Upper lobe of left lung (tissue), 4 donors: ENCODE data around the gene CERK.

Experiments
- EP300 ChIP-seq, 4 donors: sonication (generic); formaldehyde crosslinking; IDR thresholded peaks; one replicate each; pipeline ENCODE4 v1.5.1; 2017; ENCODE audit warnings: antibody characterized with exemption in 4 of 4, control low read depth in 2 of 4
- POLR2A ChIP-seq, 4 donors: fragments of 450-650 bp; IDR thresholded peaks; one replicate each; pipeline ENCODE4 v1.5.1; 2016 to 2017; ENCODE audit warnings: antibody characterized with exemption in 4 of 4, mild to moderate bottlenecking in 2 of 4
- POLR2AphosphoS5 ChIP-seq, 2 donors: sonication (generic); formaldehyde crosslinking; IDR thresholded peaks; one replicate each; pipeline ENCODE4 v1.5.1; 2017; ENCODE audit warnings: antibody characterized with exemption in 2 of 2
- TF ChIP-seq, protein P1 (sequence below), 6 experiments: fragments of 450-650 bp in 4 of 6; fragments of 200-600 bp in 2 of 6; sonication (generic) in 2 of 6; IDR thresholded peaks; one replicate each; pipeline ENCODE4 v1.5.1; 2016 to 2019; ENCODE audit warnings: antibody characterized with exemption in 6 of 6

DNA sequence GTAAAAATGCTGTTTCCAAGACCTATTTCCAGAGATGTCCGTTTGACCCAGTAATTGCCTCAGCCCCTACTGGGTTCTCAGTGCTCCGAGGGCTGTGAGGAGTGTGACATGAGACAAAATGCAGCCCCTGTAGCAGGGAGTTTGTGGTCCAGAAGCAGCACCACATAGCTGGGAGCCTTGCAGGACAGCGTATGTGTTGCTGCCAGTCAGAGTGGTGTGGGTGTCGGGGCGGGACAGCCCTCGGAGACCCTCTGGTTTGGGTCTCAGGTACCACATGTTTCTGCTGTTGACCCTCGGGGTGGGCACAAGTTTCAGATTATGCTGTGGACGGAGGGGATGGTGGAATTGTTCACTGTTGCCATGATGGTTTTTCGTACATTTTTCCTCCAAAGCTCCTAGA lies 41.6 kb upstream of the CERK start:
- TF ChIP-seq POLR2AphosphoS5 (IDR thresholded peaks at IDR 0.05) (no peak), POLR2A (IDR thresholded peaks at IDR 0.05) (no peak), EP300 (IDR thresholded peaks at IDR 0.05) (no peak)
- TF ChIP-seq, protein P1, sequence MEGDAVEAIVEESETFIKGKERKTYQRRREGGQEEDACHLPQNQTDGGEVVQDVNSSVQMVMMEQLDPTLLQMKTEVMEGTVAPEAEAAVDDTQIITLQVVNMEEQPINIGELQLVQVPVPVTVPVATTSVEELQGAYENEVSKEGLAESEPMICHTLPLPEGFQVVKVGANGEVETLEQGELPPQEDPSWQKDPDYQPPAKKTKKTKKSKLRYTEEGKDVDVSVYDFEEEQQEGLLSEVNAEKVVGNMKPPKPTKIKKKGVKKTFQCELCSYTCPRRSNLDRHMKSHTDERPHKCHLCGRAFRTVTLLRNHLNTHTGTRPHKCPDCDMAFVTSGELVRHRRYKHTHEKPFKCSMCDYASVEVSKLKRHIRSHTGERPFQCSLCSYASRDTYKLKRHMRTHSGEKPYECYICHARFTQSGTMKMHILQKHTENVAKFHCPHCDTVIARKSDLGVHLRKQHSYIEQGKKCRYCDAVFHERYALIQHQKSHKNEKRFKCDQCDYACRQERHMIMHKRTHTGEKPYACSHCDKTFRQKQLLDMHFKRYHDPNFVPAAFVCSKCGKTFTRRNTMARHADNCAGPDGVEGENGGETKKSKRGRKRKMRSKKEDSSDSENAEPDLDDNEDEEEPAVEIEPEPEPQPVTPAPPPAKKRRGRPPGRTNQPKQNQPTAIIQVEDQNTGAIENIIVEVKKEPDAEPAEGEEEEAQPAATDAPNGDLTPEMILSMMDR (IDR thresholded peaks at IDR 0.05), result no peak
